ENCODE results near the gene LAD1. TPM values are rescaled to one million over a fixed set of nuclear protein-coding genes. Genes with fewer than 3 reads are reported as not detected.

Gene LAD1
- polyA plus RNA-seq, 2 of the 4 experiments (the other 2 are of a cell fraction) = 0.19 to 1.1 TPM

DNA sequence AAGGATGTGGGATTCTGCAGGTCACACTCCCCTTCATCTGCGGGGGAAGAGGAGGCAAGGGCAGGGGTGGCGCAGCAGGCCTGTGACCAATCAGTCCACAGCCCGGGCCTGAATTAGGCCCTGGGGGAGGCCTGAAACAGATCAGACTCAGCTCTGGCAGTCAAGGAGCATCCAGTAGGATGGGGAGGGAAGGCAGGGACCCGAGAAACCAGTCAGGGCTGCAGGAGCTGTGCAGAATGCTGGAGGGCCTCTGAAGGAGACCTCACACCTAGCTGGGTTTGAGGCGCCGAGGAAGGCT is 34.4 kb downstream of the LAD1 start:
- ChIA-PET POLR2A (no interaction called here), CTCF (interaction anchor here (1.1 to 17.3 kb wide), 6 partner anchors 11 to 113 kb away, joined by 3 to 480 read pairs (median 114); partner anchors contain the start of gene TNNT2)
- Histone ChIP-seq H3K4me3 (no peak overlapping the region), H3K4me2 (no peak overlapping the region), H3K27ac (no peak overlapping the region), H3K4me1 (no peaks in the 10 kb centered on the region), H3K9me3 (no peaks in the 10 kb centered on the region)
- 63% methylated on average over 6 of the region's 6 CpGs for WGBS (ENCODE audit: missing lambda C conversion rate)
- FAIRE-seq (no peak), DNase-seq (ENCODE audit: low read depth in 1 of 2, low spot score in 1 of 2) (no peak), ATAC-seq (no peak)
- no peak for TF ChIP-seq SMC3 (IDR thresholded peaks at IDR 0.05)
- TF ChIP-seq NR3C1 (IDR thresholded peaks at IDR 0.05) = no peak
- TF ChIP-seq PHF8 (IDR thresholded peaks at IDR 0.05; ENCODE audit: borderline replicate concordance, low read depth) = no peak
- no peak for TF ChIP-seq CHD4 (IDR thresholded peaks at IDR 0.05; ENCODE audit: borderline replicate concordance)
- no peak for TF ChIP-seq RARB (CRISPR knock-in tag; IDR thresholded peaks at IDR 0.05)
- TF ChIP-seq ZC3H11A (IDR thresholded peaks at IDR 0.05) = no peak
- no peak for TF ChIP-seq BCL3 (IDR thresholded peaks at IDR 0.05)
- TF ChIP-seq ZFP36 (IDR thresholded peaks at IDR 0.05; ENCODE audit: borderline replicate concordance, partially characterized antibody) = no peak
- TF ChIP-seq EHMT2 (IDR thresholded peaks at IDR 0.05; ENCODE audit: low read depth) = no peak
- no peak for TF ChIP-seq NFE2L2 (conservative IDR thresholded peaks at IDR 0.05; ENCODE audit: low read length)
- no peak for TF ChIP-seq HDAC2 (IDR thresholded peaks at IDR 0.05)

- Histone ChIP-seq H3K4me3 (no peak overlapping the region), H3K9me3 (no peaks in the 10 kb centered on the region), H3K4me1 (no peaks in the 10 kb centered on the region), H3K27ac (no peak overlapping the region), H3K4me2 (no peak overlapping the region)
- WGBS (ENCODE audit: missing lambda C conversion rate) = 85% methylated on average over 8 of the region's 8 CpGs
- no peak for TF ChIP-seq FOSB (CRISPR knock-in tag; IDR thresholded peaks at IDR 0.05)
- DNase-seq (ENCODE audit: low read depth in 1 of 2, low spot score in 1 of 2) (no peak), ATAC-seq (no peak), FAIRE-seq (no peak)
- POLR2A ChIA-PET = no interaction called here
- CTCF ChIA-PET = interaction anchor here (0.7 to 17.3 kb wide), 16 partner anchors 12 to 391 kb away, joined by 3 to 480 read pairs (median 16); partner anchors contain the start of gene TNNT2
These were observed 35.7 kb downstream of the LAD1 start for GRCh38 chr1:201363467-201363866.

GRCh38 chr1:201362906-201363305 is 36.2 kb downstream of the LAD1 start:
- 57% methylated on average over 2 of the region's 3 CpGs for WGBS (ENCODE audit: missing lambda C conversion rate)

More at GRCh38 chr1:201362906-201363305, 36.2 kb downstream of the LAD1 start:
- TF ChIP-seq FOSL2 (IDR thresholded peaks at IDR 0.05) (no peak), FOSL2 (CRISPR knock-in tag; IDR thresholded peaks at IDR 0.05) (no peak), HMGXB4 (CRISPR knock-in tag; IDR thresholded peaks at IDR 0.05; ENCODE audit: borderline replicate concordance) (no peak), RFX5 (IDR thresholded peaks at IDR 0.05) (no peak), FOSB (CRISPR knock-in tag; IDR thresholded peaks at IDR 0.05) (no peak), FOXS1 (CRISPR knock-in tag; IDR thresholded peaks at IDR 0.05) (no peak), E2F6 (IDR thresholded peaks at IDR 0.05; ENCODE audit: borderline replicate concordance, low read depth) (no peak), HOXB13 (CRISPR knock-in tag; IDR thresholded peaks at IDR 0.05; ENCODE audit: low read depth) (no peak), POLR2AphosphoS2 (conservative IDR thresholded peaks at IDR 0.05; ENCODE audit: low read length) (no peak), EHF (CRISPR knock-in tag; IDR thresholded peaks at IDR 0.05) (no peak)
- Histone ChIP-seq H3K9me3 (no peaks in the 10 kb centered on the region), H3K27ac (no peak overlapping the region), H3K4me2 (no peak overlapping the region), H3K4me3 (no peak overlapping the region), H3K4me1 (no peaks in the 10 kb centered on the region; the same call in 2 of the 3 replicates)
- ATAC-seq (no peak), FAIRE-seq (no peak), DNase-seq (ENCODE audit: low read depth in 1 of 2, low spot score in 1 of 2) (no peak)
- POLR2A ChIA-PET = no interaction called here
- CTCF ChIA-PET = interaction anchor here (0.7 to 17.3 kb wide), 24 partner anchors 12 to 390 kb away, joined by 3 to 480 read pairs (median 16); partner anchors contain the start of gene TNNT2

Data from A549 (cell line).